Breast epithelium (tissue), 4 donors: ENCODE measurements around the gene MAMLD1. TPM values are rescaled to one million over a fixed set of nuclear protein-coding genes. Genes with fewer than 3 reads are reported as not detected.

Experiments
- DNase-seq, 2 donors: peaks; one replicate each; pipeline ENCODE4 v3.0.0-alpha.2; 2019; ENCODE audit warnings: low spot score in 2 of 2
- H3K27ac ChIP-seq, 2 donors: fragments of 200-600 bp; sonication (generic) in 1 of 2; one replicate each; pipeline ENCODE4 v1.5.1; 2016 to 2019; ENCODE audit warnings: mild to moderate bottlenecking in 1 of 2
- H3K27me3 ChIP-seq, 2 donors: fragments of 200-600 bp; sonication (generic) in 1 of 2; one replicate each; pipeline versions ENCODE4 v1.5.1 to v1.6.0; 2017 to 2019; ENCODE audit warnings: control low read depth in 1 of 2, mild to moderate bottlenecking in 1 of 2
- H3K36me3 ChIP-seq: fragments of 200-600 bp; one replicate; pipeline ENCODE4 v1.5.1; 2019
- H3K4me1 ChIP-seq, 2 donors: fragments of 200-600 bp; sonication (generic); one replicate each; pipeline ENCODE4 v1.5.1; 2016 to 2019; ENCODE audit warnings: control low read depth in 1 of 2
- H3K4me3 ChIP-seq, 3 donors: fragments of 200-600 bp; sonication (generic); 1 replicate in 2 of 3; 2 replicates in 1 of 3; pipeline ENCODE4 v1.5.1; 2016 to 2019; ENCODE audit warnings: mild to moderate bottlenecking in 3 of 3, moderate library complexity in 2 of 3
- H3K9me3 ChIP-seq, 2 donors: fragments of 200-600 bp; sonication (generic) in 1 of 2; one replicate each; pipeline ENCODE4 v1.5.1; 2016 to 2019; ENCODE audit warnings: control low read depth in 1 of 2
- CTCF ChIP-seq, 3 donors: fragments of 450-650 bp; IDR thresholded peaks; one replicate each; pipeline ENCODE4 v1.5.1; 2016 to 2017; ENCODE audit warnings: antibody characterized with exemption in 3 of 3, mild to moderate bottlenecking in 3 of 3, moderate library complexity in 3 of 3
- POLR2A ChIP-seq: fragments of 450-650 bp; IDR thresholded peaks from one replicate; pipeline ENCODE4 v1.6.1; 2016; ENCODE audit warnings: antibody characterized with exemption, mild to moderate bottlenecking, moderate library complexity
- POLR2AphosphoS5 ChIP-seq, 3 donors: sonication (generic); formaldehyde crosslinking; IDR thresholded peaks; one replicate each; pipeline ENCODE4 v1.6.1; 2017; ENCODE audit warnings: antibody characterized with exemption in 3 of 3
- intact Hi-C: fragments of 100-400 bp; cut with DNase I; formaldehyde crosslinking; loops from one replicate; pipeline ENCODE4 v1.15.1; 2023; ENCODE audit warnings: low total_unique reads
- total RNA-seq, 3 donors: library from RNA; depleted of rRNA; stranded (reverse); fragments of >200 nt; gene quantifications; one replicate each; pipeline ENCODE4 v1.1.0, GENCODE V29; 2016

Gene MAMLD1
- total RNA-seq, 3 donors from 2014 or later: 2.3 to 14.7 (median 2.8) TPM

- Histone ChIP-seq H3K9me3 (no peaks in the 10 kb centered on the region), H3K27ac (no peak overlapping the region), H3K27me3 (peaks cover 0 to 7% of the 10 kb centered on the region in 2 donors), H3K4me1 (no peaks in the 10 kb centered on the region), H3K4me3 (no peak overlapping the region), H3K36me3 (no peaks in the 10 kb centered on the region)
- TF ChIP-seq POLR2A (no peak), POLR2AphosphoS5 (IDR thresholded peaks at IDR 0.05) (no peak), CTCF (IDR thresholded peaks at IDR 0.05) (no peak)
- no peak for DNase-seq
- intact Hi-C loops: no loop called here
Measured at GRCh38 chrX:150465881-150466775, 103.0 kb downstream of the MAMLD1 start.

- intact Hi-C loops: no loop called here
- Histone ChIP-seq H3K9me3 (no peaks in the 10 kb centered on the region), H3K27ac (no peak overlapping the region), H3K27me3 (peaks cover 0 to 13% of the 10 kb centered on the region in 2 donors), H3K4me1 (no peaks in the 10 kb centered on the region), H3K36me3 (no peaks in the 10 kb centered on the region), H3K4me3 (no peak overlapping the region)
- DNase-seq: no peak
- no peak for TF ChIP-seq POLR2A
- TF ChIP-seq POLR2AphosphoS5 (IDR thresholded peaks at IDR 0.05): no peak
- TF ChIP-seq CTCF (IDR thresholded peaks at IDR 0.05): no peak
Measured at GRCh38 chrX:150472306-150472705, 109.2 kb downstream of the MAMLD1 start.

GRCh38 chrX:150473371-150473770, 110.3 kb downstream of the MAMLD1 start:
- DNase-seq: no peak
- TF ChIP-seq POLR2A (no peak), CTCF (IDR thresholded peaks at IDR 0.05) (no peak), POLR2AphosphoS5 (IDR thresholded peaks at IDR 0.05) (no peak)
- Histone ChIP-seq H3K9me3 (no peaks in the 10 kb centered on the region), H3K27me3 (peaks cover 0 to 23% of the 10 kb centered on the region in 2 donors), H3K36me3 (no peaks in the 10 kb centered on the region), H3K4me3 (no peak overlapping the region), H3K4me1 (no peaks in the 10 kb centered on the region), H3K27ac (no peak overlapping the region)
- intact Hi-C loops: no loop called here

GRCh38 chrX:150475461-150475860, 112.3 kb downstream of the MAMLD1 start:
- intact Hi-C loops: no loop called here
- Histone ChIP-seq H3K4me3 (no peak overlapping the region), H3K27me3 (peaks cover 0 to 26% of the 10 kb centered on the region in 2 donors), H3K27ac (no peak overlapping the region), H3K9me3 (no peaks in the 10 kb centered on the region), H3K36me3 (no peaks in the 10 kb centered on the region), H3K4me1 (no peaks in the 10 kb centered on the region)
- no peak for TF ChIP-seq POLR2A
- no peak for DNase-seq

GRCh38 chrX:150476164-150476699, 113.1 kb downstream of the MAMLD1 start:
- H3K9me3 ChIP-seq: no peaks in the 10 kb centered on the region
- intact Hi-C loops: no loop called here
- H3K36me3 ChIP-seq: no peaks in the 10 kb centered on the region
- no peak for DNase-seq
- H3K4me1 ChIP-seq: no peaks in the 10 kb centered on the region
- H3K27me3 ChIP-seq: peaks cover 0 to 21% of the 10 kb centered on the region in 2 donors
- TF ChIP-seq POLR2A: no peak
- no peak for TF ChIP-seq CTCF (IDR thresholded peaks at IDR 0.05)
- TF ChIP-seq POLR2AphosphoS5 (IDR thresholded peaks at IDR 0.05): no peak
- H3K27ac ChIP-seq: no peak overlapping the region
- no peak overlapping the region for H3K4me3 ChIP-seq
